ENCODE data around the gene DNMT3A.

Gene DNMT3A

DNA sequence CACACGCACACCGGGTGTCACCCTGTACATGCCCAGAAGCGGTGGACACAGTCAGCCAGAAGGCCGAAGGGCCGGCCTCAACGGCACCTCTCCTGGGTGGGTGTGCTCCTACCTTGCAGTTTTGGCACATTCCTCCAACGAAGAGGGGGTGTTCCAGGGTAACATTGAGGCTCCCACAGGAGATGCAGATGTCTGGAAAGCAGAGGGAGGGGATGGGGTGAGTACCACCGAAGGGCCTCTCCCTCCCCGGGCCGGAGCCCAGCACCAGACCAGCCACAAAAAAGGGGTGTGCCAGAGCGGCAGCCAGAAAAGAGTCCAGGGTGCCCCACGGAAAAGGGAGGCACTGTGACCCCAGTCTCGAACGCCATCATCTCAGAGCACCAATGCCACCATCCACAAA, 96.6 kb downstream of the DNMT3A start:
- DNase-seq, result no peak

GRCh38 chr2:25243995-25244394, 97.7 kb downstream of the DNMT3A start:
- DNase-seq, result no peak

DNA sequence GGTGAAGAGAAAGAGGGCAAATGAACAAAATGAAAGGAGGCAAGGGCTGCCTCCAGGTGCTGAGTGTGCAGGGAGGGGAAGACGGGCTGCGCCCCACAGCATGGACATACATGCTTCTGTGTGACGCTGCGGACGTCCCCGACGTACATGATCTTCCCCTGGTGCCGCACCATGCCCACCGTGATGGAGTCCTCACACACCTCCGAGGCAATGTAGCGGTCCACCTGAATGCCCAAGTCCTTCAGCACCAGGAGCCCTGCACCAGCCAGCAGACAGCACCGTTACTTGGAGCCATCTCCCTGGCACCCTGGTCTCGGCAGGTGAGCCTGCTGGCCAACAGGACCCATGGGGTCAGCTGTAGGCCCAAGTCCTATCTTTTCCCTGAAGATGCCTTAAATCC, 100.3 kb downstream of the DNMT3A start:
- DNase-seq, result no peak

DNA sequence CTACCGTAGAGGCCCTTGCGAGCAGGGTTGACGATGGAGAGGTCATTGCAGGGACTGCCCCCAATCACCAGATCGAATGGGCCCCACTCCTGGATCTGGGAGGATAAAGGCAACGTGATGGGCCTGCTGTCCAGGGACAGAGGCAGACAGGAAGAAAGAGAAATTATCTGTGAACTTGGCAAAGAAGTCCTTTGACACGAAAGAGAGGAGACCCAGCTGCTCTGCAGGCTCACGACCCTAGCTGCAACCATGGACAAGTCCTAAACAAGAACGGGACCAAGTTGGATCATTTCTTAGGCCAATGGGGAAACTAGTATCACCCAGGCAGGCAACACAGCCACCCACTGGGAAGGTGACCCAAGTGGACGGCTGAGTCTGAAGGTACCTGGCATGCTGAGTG, 101.1 kb downstream of the DNMT3A start:
- DNase-seq, result no peak

DNA sequence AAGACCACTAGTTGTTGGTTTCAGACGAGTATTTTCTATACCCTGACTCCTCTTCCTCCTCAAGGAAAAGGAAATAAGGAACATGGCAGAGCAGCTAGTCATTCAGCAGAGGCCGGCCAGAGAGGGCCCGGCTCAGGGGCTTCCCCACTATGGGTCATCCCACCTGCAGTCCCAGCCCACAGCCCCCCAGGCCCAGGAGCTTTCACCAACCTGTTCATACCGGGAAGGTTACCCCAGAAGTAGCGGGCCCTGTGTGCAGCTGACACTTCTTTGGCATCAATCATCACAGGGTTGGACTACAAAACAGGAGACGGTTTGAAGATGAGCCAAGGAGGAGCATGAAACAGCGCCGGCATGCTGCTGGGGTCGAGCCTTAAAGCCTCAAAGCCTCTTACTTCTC, 102.8 kb downstream of the DNMT3A start:
- no peak for DNase-seq

- no peak for DNase-seq
Measured at GRCh38 chr2:25237764-25238163, 104.0 kb downstream of the DNMT3A start.

DNA sequence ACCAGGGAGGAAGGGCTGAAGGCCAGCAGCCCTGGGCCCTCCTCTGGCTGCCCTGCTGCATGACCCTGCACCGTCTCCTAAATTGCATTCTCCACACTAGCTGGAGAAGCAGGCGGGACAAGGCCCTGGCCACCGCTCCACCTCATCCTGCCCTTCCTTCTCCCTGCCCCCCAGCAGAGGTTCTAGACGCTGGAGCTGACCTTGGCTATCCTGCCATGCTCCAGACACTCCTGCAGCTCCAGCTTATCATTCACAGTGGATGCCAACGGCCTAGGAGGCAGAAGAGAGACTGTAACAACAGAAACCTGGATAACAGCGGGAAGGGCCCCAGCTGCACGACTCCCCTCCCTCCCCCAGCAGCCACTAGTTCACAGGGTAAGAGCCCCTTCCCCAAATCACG, 105.0 kb downstream of the DNMT3A start:
- DNase-seq, result no peak

DNA sequence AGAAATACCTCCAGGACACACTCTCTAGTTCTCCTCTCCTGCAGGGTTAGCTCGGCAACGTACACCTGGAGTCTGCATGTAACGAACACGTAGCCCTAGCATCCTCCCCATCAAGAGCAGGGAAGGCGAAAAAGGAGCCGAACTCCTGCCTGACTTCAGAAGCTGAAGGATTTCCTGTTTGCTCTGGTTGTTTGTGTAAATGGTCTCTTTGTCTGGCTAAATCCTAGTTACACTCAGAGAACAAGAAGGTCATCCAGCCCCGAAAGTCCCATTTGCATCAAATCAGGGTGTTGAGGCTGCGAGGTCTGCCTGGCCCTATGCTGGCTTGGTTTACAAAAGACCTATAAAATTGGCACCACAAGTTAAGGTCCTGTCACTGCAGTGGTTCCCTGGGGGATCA, 107.0 kb downstream of the DNMT3A start:
- peak in 18 of 58 donors; percentile 13 to 79 (median 30) for DNase-seq

- peak in 4 of 58 donors; percentile 20 to 89 (median 50) for DNase-seq
Measured at GRCh38 chr2:25233916-25234605, 107.7 kb downstream of the DNMT3A start.

DNA sequence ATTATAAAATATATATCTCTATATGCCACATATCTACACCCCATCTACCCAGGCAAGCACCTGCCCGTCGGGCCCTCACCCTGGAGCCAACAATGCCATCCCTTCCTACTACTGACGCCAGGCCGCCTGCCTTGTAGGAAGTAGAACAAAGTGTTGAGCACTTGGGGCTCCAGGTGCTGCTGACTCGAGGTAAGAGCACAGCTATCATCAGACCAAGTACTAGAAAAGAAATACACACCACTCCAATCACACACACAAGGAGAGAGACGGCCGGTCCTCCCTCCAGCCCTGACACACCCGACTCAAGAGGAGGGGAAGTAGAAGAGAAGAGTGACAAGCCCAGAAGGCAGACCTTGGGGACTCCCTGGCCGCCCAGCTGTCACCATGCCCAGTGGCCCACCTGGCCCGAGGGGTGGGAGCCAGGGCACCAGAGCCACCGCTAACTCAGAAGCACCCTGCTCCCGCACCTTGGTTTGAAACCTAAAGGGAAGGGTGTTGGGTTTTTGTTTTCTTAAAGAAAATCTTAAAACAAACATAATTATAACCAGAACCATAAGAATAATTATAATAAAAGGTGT, 109.4 kb downstream of the DNMT3A start:
- DNase-seq, result no peak

DNA sequence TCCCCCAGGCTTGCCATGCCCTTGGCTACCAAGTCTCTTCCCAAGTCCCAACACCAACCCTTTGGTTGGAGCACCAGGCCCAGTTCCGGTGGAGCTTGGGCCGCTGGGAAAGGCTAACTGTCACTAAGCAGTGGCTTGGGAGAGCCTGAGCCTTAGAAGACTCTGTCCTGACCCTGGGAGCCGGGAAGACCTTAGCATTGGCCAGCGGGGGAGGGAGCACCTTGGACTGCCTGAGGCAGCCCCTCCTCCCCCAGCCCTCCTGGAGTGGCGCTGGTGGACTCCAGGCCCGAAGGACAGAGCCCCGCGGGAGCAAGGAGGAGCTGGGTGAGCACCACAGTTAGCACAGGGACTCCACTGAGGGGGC, 110.8 kb downstream of the DNMT3A start:
- no peak for DNase-seq

DNA sequence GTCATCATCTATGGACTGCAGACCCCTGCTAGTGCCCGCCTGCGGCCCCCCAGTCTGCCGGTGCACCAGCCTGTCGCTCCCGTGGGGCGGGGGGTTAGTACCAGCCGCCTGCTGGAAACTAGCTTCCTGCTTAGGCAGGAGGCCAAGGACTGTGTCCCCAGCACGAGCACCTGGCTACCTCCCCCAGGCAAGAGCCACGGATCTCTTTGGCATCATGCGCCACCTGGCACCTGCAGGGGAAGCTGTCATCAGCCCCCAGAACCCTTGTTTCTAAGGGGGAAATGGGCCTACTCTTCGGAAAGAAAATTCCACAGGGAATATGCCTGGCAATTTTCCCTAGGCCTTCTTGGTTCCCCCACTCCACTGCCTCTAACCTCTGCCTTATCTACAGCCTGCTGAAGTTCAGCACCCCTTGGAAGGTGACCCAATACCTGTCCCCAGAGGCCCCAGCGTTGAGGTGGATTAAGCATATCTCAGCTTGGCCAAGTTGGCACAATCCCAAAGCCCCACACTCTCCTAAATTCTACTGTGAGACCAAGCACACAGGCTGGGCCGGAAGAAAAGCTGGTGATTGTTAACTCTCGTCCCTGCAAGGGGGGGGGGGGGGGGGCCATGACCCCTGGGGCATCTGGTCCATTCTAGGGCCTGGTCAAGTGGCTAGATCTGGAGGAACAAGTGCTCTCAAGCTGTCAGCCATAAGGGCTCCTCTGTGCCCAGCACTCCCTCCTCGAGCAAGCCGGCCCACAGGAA, 111.4 kb downstream of the DNMT3A start:
- DNase-seq, result peak in 1 of 58 donors; percentile 33

DNA sequence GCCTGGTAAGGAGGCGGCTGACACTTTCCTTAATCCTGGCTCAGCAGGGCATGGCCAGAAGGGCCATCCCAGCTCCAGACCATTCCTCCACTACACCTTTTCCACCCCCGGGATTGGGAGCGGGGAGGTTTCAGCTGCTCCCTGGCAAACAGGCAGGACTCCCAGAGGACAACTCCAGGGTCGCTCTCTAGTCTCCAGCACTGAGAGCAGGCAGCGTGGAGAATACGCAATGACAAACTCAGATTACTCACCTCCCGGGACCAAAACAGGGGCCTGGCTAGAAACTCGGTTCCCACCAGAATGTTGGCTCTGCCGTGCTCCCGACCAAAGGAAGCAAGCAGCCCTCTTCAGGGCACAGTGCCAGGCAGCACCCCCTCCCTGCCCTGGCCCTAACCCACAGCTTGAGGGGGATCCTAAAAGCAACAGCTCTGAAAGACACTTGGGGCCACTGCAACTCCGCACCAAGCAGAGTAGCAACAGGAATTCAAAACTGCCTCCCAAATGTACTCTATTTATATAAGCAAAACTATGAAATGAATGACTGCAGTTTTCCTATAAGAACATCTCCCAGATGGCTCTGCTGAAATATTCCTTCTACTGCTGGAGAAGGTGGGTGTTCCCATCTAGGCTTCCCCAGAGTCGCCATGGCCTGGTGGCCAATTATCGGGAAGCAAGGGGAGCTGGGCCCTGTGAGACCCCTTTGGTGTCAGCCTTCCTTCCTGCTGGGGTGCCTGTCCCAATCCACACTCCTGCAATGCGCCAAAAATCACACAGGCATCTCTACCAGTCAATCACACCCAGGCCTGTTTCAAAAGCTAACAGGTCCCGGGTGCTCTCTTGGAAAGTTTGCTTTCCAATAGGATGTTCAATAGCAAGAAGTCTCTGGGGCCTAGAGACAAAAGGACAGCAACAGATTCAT, 112.2 kb downstream of the DNMT3A start:
- DNase-seq, result peak in 7 of 58 donors; percentile 14 to 42 (median 20)

- DNase-seq, result peak in 45 of 58 donors; percentile 16 to 75 (median 39)
Measured at GRCh38 chr2:25228848-25229278, 112.9 kb downstream of the DNMT3A start.

GRCh38 chr2:25227576-25227975, 114.1 kb downstream of the DNMT3A start:
- DNase-seq, result no peak

DNA sequence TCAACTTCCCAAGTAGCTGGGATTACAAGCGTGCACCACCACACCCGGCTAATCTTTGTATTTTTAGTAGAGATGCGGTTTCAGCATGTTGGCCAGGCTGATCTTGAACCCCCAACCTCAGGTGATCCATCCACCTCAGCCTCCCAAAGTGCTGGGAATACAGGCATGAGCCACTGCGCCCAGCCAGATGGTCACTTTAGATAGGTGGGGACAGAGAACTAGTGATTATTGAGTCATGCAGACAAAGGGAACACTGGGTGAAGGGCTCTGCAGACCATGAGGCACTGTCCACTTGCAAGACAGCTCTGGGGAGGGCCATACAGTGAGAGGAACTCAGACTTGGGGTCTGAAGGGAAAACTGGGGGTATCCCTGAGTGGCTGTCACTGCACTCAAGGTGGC, 114.9 kb downstream of the DNMT3A start:
- DNase-seq, result no peak

- no peak for DNase-seq
Measured at GRCh38 chr2:25222477-25223121, 119.1 kb downstream of the DNMT3A start.

- DNase-seq, result no peak
Measured at GRCh38 chr2:25221579-25221978, 120.1 kb downstream of the DNMT3A start.

GRCh38 chr2:25220313-25220712, 121.4 kb downstream of the DNMT3A start:
- DNase-seq, result no peak

GRCh38 chr2:25219621-25220020, 122.1 kb downstream of the DNMT3A start:
- no peak for DNase-seq

GRCh38 chr2:25218100-25218499, 123.6 kb downstream of the DNMT3A start:
- DNase-seq, result no peak

Measured in anterior cingulate cortex (tissue), 58 donors.